Measurements from ENCODE around the gene DLEC1.
A peak's percentile ranks its signal among the peaks of the same experiment; 100 is the strongest.
"Not testable (repeated sequence)": the region's sequence is repeated elsewhere in the genome, so short reads cannot be mapped to it uniquely, and the experiment has no call there.

Gene DLEC1

DNA sequence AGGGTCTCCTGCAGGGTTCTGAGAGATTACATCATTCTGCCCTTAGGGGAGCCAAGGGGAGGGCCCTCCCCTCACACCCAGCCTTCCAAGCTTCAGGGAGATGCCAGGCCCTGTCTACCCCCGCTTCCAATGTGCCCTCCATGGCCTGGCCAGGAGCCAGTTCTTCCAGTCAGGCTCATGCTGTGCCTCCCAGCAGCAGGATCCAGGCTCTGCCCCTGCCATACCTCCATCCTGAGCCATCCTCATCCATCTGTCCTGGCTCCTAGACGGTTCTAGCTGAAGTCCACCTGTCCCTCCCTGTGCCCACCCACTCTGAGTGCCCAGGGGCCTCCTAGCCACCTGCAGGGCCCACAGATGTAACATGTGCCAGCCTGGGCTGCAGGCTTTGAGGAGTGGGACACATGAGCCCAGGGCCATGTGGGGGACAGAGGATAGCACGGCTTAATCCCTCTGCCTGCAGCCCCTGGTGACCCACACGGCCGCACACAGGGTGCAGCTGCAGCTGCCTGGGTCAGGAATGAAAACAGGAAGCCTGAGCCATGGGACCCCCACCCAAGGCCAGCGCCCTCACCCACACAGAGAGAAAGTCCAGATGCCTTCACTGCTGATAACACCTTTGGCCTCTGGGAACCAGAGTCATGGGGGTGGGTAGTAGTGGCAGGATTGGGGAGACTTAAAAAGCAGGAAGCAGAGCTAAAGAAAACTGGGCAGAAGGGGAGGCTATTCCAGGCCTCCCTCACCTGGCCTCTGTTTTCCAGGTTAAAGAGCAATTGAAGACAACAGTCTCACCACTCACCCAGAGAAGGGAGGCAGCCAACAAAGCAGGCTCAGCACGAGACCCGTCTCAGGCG is 21.3 kb upstream of the DLEC1 start:
- DNase-seq (ENCODE audit: low read depth in 3 of 3): no peak

DNA sequence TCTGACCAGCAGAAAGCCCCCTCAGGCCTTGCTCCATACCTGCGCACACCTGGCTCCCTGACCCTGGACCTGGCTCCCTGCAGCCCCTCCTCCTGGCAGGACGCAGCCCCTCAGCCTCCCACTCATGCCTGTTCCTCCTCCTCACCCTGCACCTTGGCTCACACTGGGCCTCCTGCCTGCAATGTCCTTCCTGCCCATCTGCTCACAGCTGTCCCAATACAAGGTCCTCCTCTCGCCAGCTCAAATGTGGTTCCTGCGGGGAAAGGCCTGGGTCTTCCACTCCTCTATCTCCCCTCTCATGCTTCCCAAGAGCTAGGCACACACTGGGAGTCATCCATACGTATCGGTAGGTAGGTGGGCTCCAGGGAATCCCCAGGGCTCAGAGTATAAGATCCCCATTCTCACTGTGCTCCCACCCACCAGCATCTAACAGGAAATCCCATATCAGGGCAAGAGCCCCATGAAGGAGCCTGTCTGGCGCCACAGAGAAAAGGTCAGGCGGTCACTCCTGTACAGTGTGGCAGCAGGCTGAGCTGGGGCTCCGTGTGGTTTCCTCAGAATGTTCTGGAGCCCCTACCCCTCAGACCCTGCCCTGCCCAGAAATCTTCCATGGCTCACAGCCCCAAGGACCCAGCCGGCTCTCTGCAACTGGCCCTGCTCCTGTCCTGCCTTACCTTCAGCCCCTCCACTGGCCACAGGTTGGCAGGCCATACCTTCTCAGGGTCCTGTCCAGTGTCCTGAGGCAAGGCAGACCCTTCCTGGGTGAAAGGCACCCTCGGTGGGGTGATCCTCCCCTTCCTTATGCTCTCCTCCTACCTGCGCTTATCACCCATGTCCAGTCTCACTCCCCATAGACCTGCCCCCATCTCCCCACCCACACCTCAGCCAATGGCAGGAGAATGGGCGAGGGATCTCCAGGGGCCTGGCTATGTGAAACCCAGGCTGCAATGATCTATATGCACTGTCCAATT is 20.4 kb upstream of the DLEC1 start:
- DNase-seq (ENCODE audit: low read depth in 3 of 3): no peak

DNA sequence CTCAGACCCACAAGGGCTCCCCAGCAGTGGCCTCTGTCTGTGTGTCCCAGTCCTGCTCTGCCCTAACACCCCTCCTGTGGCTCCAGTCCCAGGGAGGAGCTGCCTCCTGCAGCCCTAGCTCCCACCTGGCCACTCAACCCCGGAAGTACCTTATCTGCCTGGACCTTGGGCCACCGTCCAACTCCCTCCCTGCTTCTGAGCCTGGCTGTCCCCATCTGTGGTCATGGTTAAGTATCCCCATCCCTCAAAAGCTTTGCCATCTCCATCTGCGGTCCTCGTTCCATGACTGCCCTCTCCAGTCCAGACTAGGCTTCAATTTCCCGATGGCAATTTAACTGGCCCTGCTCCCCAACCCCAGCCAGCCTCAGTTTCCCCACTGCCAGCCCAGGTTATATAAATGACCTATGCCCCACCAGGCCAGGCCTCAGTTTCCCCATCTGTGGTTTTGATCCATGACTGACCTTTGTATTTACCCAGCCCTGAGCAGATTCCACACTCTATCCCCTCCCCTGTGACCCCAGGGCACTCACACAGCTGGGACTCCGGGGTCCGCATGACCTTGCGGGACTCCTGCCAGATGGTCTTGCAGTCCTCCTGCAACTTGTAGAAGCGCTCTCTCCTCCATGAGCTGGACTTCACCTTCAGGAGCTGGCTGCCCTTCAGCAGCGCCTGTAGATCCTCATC is 19.2 kb upstream of the DLEC1 start:
- DNase-seq (ENCODE audit: low read depth in 3 of 3): no peak

DNA sequence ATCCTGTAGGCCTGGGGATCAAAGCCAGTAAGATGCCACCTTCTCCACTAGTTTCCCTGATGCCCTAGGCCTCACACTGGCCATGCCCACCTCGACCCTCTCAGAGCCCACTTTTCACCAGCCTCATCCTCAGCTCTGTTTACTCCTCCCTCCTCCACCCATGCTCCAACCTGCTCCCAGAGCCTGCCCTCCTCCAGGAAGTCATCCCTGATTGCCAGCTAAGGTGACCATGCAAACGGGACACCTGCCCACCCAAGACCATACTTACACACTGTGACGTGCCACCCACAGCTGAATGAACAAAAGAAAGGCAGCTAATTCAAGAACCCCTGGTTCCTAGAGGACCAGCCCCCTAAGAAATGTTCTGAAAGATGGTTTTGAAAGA is 18.7 kb upstream of the DLEC1 start:
- DNase-seq (ENCODE audit: low read depth in 3 of 3): no peak

DNA sequence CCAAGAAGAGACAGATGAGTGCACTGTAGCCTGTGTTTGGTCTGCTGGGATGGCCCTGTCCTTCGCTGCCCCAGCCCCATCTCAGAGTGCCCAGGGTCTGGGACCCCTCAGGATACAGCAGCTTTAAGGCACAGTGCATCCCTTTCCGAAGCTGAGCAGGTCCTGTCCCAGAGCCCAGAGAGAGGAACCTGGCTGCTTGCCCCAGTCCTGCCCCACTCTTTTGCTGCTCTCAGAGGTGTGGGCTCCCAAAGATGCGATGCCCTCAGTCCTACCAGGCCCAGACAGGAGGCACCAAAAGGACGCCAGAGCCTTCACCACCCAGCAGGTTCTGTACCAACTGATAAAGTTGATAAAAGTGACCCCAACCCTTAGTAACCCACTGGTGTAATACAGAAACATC is 17.8 kb upstream of the DLEC1 start:
- DNase-seq (ENCODE audit: low read depth in 3 of 3): no peak

DNA sequence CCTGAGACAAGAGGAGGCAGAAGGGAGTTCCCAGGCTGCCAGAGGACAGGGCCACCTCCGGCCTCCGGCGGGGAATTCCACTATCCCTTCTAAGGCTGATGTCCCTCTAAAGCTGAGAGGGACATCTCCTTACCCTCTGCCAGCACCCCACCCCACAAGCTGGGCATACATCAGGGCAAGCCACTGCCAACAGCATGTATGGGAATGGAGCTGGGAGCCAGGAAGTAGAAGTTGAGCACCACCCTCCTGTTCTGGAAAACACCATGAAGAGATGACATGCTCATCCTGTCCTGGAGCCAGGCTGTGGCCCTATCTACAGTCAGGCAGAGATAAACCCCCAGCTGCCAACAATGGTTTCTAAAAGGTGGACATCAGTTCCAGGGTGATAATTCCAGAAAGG is 16.7 kb upstream of the DLEC1 start:
- DNase-seq (ENCODE audit: low read depth in 3 of 3): no peak

DNA sequence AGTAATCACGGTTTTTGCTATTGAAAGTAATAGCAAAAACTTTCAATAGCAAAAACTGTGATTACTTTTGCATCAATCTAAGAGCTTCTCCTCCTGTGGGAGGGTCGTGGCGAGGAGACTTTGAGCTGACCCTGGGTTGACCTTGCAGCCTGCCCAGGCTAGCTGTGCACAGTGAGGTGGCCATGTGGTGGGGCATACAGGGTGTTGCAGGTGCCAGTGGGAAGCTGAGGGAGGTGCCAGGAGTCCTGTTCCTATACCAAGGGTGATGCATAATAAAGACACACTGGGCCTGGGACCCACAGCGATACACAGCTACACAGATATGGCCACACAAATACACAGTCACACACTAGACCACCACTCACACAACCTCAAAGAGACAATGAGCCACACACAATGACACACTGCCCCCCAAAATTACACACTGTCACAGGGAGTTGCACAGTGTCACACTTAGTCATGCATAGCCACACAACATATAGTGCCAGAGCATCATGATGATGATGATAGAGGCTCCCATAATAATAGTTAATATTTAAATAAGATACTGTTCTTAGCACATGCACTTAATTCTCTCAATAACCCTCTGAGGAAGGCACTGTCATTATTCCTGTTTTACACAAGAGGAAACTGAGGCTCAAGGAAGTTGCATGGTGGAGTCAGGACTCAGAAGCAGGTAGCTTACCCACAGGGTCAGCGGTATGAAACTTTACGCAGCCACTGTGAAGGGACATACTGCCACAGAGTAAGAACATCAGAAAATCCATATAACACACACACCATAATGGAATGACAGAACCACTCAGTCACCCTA is 15.9 kb upstream of the DLEC1 start:
- DNase-seq (ENCODE audit: low read depth in 3 of 3): no peak

DNA sequence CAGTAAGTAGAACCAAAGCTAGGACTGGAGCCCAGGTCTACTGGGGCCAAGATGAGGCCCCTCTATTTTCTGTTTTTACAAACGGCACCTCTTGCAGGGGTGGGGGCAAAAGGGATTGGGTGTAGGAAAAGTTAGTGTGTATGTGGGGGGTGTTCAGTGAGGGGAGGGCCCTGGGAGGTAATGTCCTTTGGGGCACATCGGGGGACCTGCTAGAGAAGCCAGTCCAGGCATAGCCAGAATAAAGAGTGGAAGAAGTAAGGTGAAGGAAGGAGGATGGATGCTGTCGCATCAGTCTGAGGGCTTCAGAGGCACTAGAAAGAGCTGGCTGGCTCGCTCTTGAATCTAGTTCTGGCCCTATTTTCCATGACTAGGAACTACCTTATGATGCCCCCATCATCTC is 12.2 kb upstream of the DLEC1 start:
- no peak for DNase-seq (ENCODE audit: low read depth in 3 of 3)

DNA sequence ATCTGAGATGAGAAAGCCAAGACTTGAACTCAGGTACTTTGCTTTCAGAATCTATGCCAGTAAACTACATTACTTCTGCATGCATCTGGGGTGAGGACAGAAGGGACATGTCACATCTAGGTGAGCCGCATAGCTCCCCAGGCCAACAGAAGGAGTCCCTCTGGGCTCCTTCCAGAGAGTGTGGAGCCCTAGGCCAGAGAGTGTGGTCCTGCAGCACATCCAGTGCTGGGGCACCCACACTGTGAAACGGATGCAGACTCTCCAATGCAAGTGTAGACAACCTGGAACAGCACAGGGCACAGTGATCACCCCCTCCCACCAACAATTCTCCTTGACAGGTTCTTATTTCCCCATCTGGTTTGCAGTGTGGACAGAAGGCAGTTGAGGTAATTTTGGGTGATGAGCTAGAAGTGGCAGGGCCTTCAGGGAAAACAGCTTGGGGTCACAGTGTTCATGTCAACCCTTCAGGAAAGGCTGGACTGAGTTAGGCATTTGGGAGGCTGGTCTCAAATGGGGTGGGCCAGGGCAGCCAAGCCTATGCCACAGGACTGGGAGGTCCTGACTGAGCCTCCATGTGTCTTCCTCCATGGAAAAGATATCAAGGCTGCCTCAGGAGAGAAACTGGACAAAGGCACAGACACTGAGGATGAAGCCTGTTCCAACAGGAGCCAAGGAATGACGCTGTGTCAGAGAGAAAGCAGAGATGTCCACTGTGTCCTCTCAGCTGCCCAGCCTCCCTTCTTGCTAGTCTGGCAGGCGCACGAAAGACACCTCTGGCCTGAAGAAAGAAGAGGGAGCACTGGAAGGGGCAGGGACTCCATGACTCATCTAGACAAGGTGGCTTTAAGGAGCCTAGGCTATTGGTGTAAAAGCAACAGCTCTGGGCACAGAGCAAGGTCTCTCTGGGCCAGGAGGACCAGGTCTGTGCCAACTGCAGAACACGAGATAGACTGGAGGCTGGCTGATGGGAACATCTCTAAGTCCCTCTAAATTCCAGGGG is 11.2 kb upstream of the DLEC1 start:
- no peak for DNase-seq (ENCODE audit: low read depth in 3 of 3)

DNA sequence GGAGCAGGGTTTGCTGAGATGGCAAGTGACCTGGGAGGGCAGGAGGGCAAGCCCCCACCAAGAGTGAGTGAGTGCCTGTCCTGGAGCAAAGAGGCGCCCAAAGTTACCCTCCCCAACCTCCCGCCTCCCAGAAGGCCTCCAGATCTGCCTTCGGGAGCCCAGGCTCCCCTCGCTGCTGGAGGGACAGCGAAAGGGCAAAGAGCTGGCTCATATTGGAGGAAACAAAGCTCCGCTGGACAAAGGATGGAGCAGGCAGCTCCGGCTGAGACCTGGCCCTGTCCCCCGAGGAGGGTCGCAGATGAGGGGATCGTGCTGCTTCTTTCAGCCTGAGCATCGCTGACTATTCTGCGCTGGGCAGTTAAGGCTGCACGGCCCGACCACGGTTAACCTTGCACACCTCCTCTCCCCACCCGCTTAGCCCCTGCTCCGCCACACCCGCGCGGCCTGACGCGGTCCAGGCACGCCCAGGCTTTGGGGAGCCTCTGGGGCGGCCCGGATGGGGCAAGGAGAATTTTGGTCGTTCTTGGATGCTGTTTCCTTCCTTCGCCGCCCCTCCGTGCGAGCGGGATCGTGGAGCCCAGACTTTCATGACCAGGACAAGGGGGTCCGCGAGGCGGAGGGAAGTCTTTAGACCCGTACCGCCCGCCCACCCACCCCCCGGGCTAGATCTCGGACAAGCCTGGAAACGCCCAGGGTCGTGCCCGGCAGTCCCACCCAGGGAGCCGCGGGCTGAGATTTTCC is 10.2 kb upstream of the DLEC1 start:
- no peak for DNase-seq (ENCODE audit: low read depth in 3 of 3)

DNA sequence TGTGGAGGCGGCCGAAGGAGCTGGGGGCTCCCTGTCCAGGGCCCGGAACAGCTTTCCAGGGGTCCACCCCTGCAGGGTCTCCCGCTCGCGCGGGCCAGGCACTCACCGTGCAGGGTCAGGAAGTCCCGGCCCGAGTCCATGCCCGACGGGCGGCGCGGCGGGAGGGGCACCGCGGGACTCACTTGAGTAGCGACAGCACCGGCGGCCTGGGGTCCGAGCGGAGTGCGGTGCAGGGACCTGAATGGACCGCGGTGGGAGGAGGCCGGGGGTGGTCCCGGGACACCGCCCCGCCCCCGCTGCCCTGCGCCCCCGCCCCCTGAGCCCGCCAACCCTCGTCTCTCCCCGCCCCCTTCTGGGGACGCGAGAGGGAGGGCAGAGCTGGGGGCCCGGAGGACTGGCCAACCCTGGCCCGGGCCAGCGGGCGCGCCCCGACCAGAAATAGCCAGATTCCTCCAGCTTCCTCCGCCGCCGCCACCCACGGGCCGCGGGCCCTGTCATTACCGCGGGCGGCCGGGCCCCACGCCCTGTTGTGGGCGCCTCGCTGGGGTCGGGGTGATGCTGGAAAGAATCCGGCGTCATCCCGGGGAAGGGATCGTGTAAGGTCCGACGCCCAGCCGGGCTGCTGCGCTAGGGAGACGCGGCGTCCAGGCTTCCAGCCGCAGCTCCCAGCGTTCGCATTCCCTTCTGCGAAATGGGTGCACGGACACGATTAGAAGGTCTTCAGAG is 9.4 kb upstream of the DLEC1 start, which contains the start of gene PLCD1:
Gene PLCD1, minus strand, starts transcription at position 243 of the 726 bp plus-strand sequence. Its CDS starts 103 bp downstream, at position 140.
- DNase-seq (ENCODE audit: low read depth in 3 of 3): no peak

DNA sequence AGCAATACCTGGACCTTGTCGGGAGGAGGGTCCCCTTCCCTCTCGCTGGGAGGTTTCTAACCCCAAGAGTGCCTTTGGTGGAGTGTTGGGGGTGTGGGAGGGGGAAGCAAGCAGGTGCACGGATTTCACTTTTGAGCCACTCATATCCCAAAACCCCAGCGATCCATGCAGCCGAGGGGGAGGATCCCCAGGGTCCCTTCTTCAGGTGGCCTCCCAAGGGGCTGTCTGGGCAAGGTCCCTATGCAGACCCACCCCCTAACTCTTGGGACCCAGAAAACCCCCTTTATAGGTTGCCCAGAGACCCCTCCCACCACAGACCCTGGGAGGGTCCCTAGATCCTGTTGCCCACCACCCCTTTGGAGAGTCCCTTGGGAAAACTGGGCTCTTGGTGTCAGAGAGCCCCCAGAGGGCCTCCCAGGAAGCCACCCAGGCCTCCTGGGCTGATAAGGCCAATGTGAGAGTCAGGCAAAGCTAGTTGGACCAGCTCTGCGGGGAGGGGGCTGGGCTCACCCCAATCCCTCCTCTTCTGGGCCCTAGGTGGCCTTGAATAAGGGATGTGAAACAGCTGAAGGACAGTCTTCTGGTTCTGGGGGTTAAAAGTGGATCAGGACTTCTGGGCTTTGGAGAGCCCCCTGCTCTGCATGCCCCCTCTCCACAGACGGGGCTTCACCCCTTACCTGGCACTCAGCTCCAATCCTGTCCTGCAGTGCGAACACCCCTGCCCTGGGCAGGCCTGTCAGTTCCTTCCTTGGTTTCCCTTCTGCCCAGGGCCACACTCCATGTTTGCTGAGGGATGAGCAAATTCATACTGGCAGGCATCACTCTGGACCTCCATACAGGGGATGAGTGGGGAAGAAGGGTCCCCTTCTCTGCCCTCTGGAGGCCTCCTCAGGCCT is 8.6 kb upstream of the DLEC1 start:
- DNase-seq (ENCODE audit: low read depth in 3 of 3): no peak

DNA sequence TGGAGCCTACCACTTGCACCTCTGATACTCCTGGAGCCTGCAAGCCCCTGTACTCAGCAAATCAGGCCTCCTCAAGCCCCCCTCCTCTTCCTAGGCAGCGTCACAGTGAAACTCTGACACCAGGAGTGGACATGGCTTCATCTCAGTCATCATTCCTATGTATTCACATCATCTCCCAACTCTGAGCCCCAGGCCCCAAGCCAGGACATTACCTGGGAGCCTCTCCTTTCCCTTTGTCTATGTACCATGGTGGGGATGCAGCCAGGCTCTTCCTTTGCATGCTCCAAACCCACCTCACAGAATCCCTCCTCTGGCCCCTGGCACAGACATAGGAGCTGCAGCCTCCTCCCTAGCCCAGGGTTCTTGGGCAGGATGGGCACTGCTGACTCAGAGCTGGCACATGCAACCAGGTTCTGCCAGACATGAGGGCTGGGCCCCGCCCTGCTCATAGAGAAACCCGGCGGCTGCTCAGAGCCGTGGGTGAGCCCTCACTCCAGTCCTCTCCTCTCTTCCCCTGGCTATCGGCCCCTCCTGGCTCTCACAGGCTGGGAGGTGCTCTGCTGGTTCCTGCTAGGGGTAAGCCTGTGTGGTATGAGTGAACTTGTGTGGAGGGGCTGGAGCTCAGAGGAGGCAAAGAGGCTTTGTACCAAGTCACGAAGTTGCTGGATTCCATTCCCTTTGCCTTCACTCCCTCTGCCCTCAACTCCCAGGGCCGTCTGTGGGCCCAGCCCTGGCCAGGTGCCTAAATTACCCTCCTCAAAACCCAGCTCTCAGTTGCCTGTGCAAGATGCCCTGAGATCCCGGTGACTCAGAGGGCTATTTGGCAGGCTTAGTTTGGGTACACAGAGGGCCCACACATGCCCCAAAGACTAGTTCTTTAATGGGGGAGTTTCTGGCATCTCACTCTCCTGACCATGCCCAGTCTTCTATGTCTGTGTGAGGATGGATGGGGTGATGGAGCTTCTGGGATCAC is 7.7 kb upstream of the DLEC1 start:
- peak in 1 of 3 experiments; percentile 43 for DNase-seq (ENCODE audit: low read depth in 3 of 3)

DNA sequence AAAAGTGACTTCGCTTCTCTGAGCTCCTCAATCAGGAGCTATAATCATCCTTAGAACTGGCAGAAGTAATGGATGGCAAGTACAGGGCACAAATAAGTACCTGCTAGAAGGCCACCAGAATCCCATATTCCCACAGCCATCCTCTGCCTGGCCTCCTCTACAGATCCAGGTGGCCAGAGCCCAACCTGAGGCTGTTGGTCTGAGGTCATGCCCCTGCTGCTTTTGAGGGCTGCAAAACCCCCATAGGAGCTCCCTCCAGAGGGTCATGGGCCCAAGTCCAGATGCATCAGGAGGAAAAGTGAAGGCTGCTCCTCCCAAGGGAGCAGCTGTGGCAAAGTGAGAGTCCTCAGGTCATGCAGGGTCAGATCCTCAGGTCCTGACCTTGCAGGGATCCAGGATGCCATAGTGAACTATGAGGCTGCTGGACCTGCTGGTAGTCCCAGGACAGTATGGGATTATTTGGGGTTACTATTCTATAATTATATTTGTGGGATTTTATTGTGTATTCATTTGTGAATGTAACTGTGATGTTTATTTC is 6.6 kb upstream of the DLEC1 start:
- no peak for DNase-seq (ENCODE audit: low read depth in 3 of 3)

DNA sequence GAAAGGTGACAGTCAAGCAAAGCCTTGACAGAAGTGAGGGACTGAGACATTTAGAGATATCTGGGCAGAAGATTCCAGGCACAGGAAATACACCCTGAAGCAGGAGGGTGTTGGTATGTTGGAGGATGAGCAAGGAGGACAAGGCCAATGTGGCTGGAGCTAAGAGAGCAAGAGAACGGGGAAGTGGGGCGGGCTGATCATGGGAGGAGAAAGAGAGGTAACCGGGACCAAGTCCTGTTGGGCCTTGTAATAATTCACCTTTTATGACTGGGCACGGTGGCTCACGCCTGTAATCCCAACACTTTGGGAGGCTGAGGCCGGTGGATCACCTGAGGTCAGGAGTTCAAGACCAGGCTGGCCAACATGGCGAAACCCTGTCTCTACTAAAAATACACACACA is 5.4 kb upstream of the DLEC1 start:
- not testable (repeated sequence) for DNase-seq (ENCODE audit: low read depth in 3 of 3)

DNA sequence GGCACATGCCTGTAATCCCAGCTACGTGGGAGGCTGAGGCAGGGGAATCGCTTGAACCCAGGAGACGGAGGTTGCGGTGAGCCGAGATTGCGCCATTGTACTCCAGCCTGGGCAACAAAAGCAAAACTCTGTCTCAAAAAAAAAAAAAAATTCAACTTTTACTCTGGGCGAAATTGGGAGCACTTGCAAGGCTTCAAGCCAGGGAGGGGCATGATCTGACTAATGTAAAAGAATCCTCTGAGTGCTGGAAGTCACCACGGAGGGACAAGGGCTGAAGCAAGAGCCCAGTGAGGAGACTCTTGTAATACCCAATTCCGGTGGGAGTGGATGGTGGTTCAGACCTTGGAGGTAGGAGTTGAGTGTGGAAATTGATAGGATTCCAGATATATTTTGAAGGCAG is 4.7 kb upstream of the DLEC1 start:
- DNase-seq (ENCODE audit: low read depth in 3 of 3): not testable (repeated sequence)
